Ascending aorta (tissue), 2 donors: ENCODE results near the gene GMNC. TPM values are rescaled to one million over a fixed set of nuclear protein-coding genes. Genes with fewer than 3 reads are reported as not detected.

ENCODE experiments used
- DNase-seq, 2 donors: peaks; one replicate each; pipeline ENCODE4 v3.0.0-alpha.2; 2019; ENCODE audit warnings: low spot score in 2 of 2
- H3K27ac ChIP-seq, 2 donors: fragments of 200-600 bp; sonication (generic); one replicate each; pipeline ENCODE4 v1.5.1; 2016 to 2017; ENCODE audit warnings: mild to moderate bottlenecking in 1 of 2
- H3K27me3 ChIP-seq: fragments of 200-600 bp; sonication (generic); one replicate; pipeline ENCODE4 v1.5.1; 2017
- H3K36me3 ChIP-seq, 2 donors: fragments of 200-600 bp; sonication (generic); one replicate each; pipeline ENCODE4 v1.5.1; 2016
- H3K4me1 ChIP-seq, 2 donors: fragments of 200-600 bp; sonication (generic); one replicate each; pipeline ENCODE4 v1.5.1; 2016 to 2017; ENCODE audit warnings: mild to moderate bottlenecking in 1 of 2
- H3K4me3 ChIP-seq, 2 donors: fragments of 200-600 bp; sonication (generic); one replicate each; pipeline ENCODE4 v1.5.1; 2016 to 2017; ENCODE audit warnings: mild to moderate bottlenecking in 1 of 2
- H3K9me3 ChIP-seq, 2 donors: fragments of 200-600 bp; sonication (generic); one replicate each; pipeline ENCODE4 v1.5.1; 2016
- CTCF ChIP-seq, 3 experiments: fragments of 200-600 bp in 2 of 3; fragments of 450-650 bp in 1 of 3; sonication (generic) in 2 of 3; IDR thresholded peaks; one replicate each; pipeline ENCODE4 v1.5.1; 2016 to 2019; ENCODE audit warnings: antibody characterized with exemption in 3 of 3, mild to moderate bottlenecking in 1 of 3, moderate library complexity in 1 of 3
- intact Hi-C: fragments of 100-400 bp; cut with DNase I; formaldehyde crosslinking; loops from one replicate; pipeline ENCODE4 v1.15.1; 2023
- total RNA-seq: library from RNA; depleted of rRNA; stranded (reverse); fragments of >200 nt; gene quantifications from one replicate; pipeline ENCODE4 v1.1.0, GENCODE V29; 2016

GMNC gene
- total RNA-seq, 1 donor from 2014 or later, result not detected

- no peak for TF ChIP-seq CTCF (IDR thresholded peaks at IDR 0.05)
- no peaks in the 10 kb centered on the region for H3K27me3 ChIP-seq
- no peaks in the 10 kb centered on the region for H3K36me3 ChIP-seq
- DNase-seq, result no peak
- no peak overlapping the region for H3K27ac ChIP-seq
- H3K9me3 ChIP-seq, result no peaks in the 10 kb centered on the region
- no peaks in the 10 kb centered on the region for H3K4me1 ChIP-seq
- intact Hi-C loops, result no loop called here
- no peak overlapping the region for H3K4me3 ChIP-seq
Observed at GRCh38 chr3:190870127-190870526, 7.6 kb upstream of the GMNC start.

- intact Hi-C loops, result loop anchor here (10.0 kb wide), 1 partner anchor 1802 kb away; no protein-coding TSS in a partner anchor
- Histone ChIP-seq H3K36me3 (no peaks in the 10 kb centered on the region), H3K27ac (no peak overlapping the region)
Observed at GRCh38 chr3:190867071-190867470, 4.6 kb upstream of the GMNC start.

GRCh38 chr3:190865828-190866227 lies 3.3 kb upstream of the GMNC start:
- no peaks in the 10 kb centered on the region for H3K27me3 ChIP-seq
- intact Hi-C loops, result loop anchor here (10.0 kb wide), 1 partner anchor 1801 kb away; no protein-coding TSS in a partner anchor
- H3K4me3 ChIP-seq, result no peak overlapping the region
- no peak for DNase-seq
- no peak overlapping the region for H3K27ac ChIP-seq
- no peak for TF ChIP-seq CTCF (IDR thresholded peaks at IDR 0.05)
- no peaks in the 10 kb centered on the region for H3K4me1 ChIP-seq
- H3K9me3 ChIP-seq, result no peaks in the 10 kb centered on the region
- no peaks in the 10 kb centered on the region for H3K36me3 ChIP-seq

More at GRCh38 chr3:190867071-190867470, 4.6 kb upstream of the GMNC start:
- H3K27me3 ChIP-seq, result no peaks in the 10 kb centered on the region
- no peak for TF ChIP-seq CTCF (IDR thresholded peaks at IDR 0.05)
- no peak overlapping the region for H3K4me3 ChIP-seq
- DNase-seq, result no peak
- no peaks in the 10 kb centered on the region for H3K4me1 ChIP-seq
- H3K9me3 ChIP-seq, result no peaks in the 10 kb centered on the region

- Histone ChIP-seq H3K4me3 (no peak overlapping the region), H3K4me1 (no peaks in the 10 kb centered on the region), H3K36me3 (no peaks in the 10 kb centered on the region), H3K9me3 (no peaks in the 10 kb centered on the region), H3K27me3 (no peaks in the 10 kb centered on the region), H3K27ac (no peak overlapping the region)
- intact Hi-C loops, result loop anchor here (10.0 kb wide), 1 partner anchor 1801 kb away; no protein-coding TSS in a partner anchor
- DNase-seq, result no peak
- TF ChIP-seq CTCF (IDR thresholded peaks at IDR 0.05), result no peak
Observed at GRCh38 chr3:190865419-190865818, 2.9 kb upstream of the GMNC start.

- Histone ChIP-seq H3K9me3 (no peaks in the 10 kb centered on the region), H3K4me1 (no peaks in the 10 kb centered on the region), H3K27ac (no peak overlapping the region), H3K36me3 (no peaks in the 10 kb centered on the region), H3K4me3 (no peak overlapping the region), H3K27me3 (no peaks in the 10 kb centered on the region)
- DNase-seq, result no peak
- intact Hi-C loops, result loop anchor here (10.0 kb wide), 1 partner anchor 1799 kb away; no protein-coding TSS in a partner anchor
- no peak for TF ChIP-seq CTCF (IDR thresholded peaks at IDR 0.05)
Observed at GRCh38 chr3:190864002-190864401, 1.5 kb upstream of the GMNC start.

GRCh38 chr3:190863119-190863465 lies 598 bp upstream of the GMNC start:
- Histone ChIP-seq H3K27me3 (no peaks in the 10 kb centered on the region), H3K4me1 (no peaks in the 10 kb centered on the region), H3K9me3 (no peaks in the 10 kb centered on the region), H3K4me3 (peak overlapping the region; percentile 76 to 90), H3K27ac (peak overlapping the region; percentile 62 to 74), H3K36me3 (no peaks in the 10 kb centered on the region)
- intact Hi-C loops, result loop anchor here (10.0 kb wide), 1 partner anchor 1798 kb away; no protein-coding TSS in a partner anchor
- no peak for TF ChIP-seq CTCF (IDR thresholded peaks at IDR 0.05)
- DNase-seq, result no peak
